Ramos (cell line): ENCODE measurements around the gene SLC16A3.
"Not testable (repeated sequence)": the region's sequence is repeated elsewhere in the genome, so short reads cannot be mapped to it uniquely, and the experiment has no call there.

Experiments
- in situ Hi-C: fragments of 300-500 bp; cut with MboI; formaldehyde crosslinking; loops from one replicate; pipeline ENCODE4 v1.14.3; 2022; ENCODE audit warnings: low sequenced_read_pairs; ENCODE audit not compliant: unreplicated experiment

The SLC16A3 gene

DNA sequence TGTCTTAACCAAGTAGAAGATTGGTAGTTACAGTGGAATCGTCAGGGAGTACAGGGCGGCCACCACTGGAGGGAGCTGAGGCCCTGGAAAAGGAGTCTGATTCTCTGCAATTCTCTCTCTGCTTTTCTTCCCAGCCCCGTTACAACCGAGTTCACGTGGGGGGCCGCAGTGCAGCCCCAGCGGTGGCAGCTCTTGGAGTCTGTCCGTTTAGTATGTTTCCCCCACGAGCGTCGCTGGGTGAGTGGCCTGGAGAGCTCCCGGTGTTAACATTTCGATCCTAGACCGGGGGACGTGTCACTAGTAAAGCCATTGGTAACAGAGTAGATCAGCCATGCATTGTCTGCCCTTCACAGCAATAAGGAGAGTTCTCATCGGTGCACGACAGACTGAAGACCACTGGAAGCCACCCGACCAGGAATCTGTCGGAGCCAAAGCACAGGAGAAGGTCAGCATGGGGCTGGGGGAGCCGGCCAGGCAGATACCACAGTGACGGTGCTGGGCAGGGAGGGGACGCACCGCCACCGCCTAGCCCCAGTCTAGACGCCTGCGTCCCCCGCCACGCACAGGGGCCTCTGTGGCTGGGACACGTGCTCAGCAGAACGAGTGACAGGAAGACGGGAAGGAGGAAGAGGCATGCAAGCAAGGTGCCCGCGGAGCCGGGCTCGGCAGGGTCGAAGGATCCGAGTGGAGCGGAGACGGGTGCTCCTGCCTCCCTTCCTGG lies 15.7 kb downstream of the SLC16A3 start:
- in situ Hi-C loops = no loop called here

DNA sequence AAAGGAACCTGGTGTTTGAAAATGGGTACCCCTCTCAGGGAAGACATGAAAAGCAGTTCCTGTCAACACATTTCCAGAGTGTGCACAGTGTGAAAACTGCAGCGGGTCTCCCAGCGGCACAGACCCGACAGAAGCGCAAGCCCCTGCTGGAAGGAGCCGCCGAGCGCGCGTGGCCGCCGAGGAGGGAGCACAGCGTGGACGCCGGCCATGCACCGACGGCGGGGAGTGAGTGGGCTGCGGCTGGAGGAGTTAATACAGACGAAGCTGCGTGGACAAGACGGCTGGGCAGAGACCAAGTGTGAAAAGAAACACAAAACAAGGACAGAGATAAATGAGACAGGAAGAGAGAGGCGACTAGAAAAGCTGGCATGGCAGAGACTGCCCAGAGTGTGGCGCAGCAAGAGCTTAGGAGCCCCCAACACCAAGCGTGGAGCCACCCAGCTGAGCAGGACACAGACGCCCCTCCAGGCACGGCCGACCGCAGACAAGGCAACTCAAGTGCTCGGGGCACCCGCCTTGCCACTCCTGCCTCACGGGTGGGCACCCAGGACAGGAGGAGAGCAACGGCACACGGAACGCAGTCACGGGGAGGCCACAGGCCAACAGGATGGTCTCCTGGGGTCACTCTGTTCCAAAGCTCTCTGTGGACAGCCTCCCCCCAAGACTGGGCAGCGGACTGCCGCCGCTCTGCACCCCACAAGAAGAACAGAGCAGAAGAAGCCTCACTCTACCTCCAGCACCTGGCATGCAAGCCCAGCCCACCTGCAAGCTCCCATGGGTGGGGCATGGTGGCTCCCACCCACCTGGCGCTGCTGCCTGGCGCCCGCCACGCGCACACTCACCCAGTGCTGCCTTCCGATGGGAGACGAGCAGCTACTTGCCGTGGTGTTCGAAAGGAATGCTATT lies 16.5 kb downstream of the SLC16A3 start:
- in situ Hi-C loops = no loop called here

DNA sequence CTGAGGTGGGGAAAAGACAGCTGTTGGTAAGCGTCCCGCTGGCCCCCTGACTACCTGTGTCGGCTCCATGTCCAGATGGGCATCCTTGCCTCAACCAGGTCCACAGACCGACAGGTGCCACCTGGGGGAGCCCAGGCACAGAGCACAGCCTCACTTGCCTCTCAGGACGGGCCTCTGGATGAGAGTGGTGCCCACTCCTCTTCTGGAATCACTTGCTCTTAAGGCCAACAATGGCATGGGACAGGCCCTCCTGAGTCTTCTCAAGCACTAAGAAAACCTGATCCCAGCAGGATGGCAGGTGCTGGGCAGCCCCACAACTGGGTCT lies 17.2 kb downstream of the SLC16A3 start:
- in situ Hi-C loops = no loop called here

DNA sequence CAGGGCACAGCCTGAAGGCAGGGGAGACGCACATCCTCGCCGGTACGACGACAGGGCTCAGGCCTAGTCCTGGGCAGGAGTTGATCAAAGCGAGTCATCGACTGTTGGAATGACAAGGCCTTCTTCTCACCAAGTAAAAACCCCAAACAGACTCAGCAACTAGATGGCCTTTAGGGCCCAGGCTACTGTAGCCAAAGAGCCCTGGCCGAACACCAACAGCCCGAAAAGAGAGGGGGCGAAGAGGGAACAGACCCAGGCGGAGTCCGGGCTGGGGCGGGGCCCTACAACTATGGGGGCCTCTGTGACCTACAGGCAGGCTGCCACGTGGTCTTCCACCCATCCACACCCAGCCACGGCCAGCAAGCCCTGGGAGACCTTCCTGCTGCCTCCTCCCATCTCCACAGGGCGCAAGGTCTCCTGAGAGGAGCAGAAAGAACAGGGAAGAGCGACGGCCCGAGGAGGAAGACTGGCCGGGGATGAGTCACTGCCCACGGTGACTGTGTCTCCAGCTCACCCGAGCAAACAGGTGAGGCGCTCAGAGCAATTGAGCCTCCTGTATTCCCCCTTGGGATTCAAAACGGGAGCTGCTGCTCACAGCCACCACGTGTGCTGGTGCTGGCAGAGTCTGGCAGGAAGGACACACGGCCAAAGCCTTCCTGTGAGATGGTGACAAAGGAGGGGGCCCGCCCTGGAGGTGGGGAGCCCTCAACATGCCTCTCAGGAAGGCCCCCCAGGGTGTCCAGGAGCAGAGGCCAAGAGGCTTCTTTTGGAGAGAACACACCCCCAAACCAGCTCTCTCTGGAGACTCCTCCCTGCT lies 17.7 kb downstream of the SLC16A3 start:
- in situ Hi-C loops = no loop called here

DNA sequence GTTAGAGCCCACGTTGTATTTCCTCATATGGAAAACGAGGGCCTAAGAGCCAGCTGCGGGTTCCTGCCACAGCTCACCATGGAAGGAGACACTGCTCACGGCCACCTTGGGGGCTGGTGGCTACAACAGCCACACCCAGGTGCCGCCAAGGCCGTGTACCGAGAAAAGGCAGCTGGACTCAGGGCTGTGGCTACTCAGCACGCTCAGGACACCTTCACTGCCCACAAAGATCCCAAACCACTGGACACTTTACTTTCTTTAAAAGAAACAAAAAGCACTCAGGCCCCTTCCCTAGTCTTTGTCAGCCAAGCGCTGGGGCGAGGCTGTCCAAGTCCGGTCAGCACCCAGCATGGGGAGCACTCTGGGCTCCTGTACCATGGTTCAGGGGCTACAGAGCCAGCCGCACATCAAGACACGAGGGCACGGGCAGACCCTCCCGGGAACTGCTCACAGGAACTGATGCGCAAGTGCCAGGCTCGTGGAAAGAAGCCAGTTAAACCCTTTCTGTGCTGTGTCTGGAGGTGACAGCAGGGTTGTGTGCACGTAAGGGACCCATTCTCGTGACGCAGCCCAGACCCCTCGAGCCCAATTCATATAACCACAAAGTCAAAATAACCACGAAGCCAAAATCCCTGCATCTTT lies 18.5 kb downstream of the SLC16A3 start:
- in situ Hi-C loops = no loop called here

DNA sequence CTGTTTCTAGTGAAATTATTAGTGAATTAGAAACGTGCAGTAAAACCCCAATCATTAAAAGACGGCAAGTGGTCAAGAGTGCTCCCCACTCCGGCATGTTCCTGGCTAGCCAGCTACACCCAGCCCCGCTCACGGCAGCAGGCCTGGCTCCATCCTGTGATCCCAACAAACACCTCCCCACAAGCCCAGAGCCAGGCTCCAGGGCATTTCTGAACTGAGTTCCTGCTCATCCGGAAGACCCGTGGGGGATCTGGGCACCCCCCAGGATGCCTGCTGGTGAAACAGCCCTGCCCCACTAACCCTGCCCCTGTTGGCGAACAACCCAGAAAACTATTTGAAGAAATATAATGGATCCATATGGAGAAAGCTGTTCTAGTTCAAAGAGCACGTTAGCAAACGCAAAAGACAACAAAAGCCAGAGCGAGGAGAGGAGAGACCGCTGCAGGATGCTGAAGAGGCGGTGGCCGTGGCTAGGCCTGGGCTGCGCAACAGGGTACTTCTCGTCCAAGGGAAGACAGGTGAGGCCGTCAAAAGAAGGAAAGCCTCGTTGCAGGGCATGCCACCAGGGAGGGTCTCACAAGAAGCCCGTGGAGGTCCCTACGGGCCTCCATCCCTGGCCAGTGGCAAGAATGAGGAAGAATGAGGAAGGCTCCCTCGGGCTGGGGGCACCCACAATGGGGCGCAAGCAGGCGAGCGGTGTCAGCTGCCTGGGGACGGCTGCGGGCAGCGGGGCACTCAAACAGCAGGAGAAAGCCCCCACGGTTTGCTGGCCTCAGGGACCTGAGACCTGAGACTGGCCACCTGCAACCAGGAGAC lies 19.2 kb downstream of the SLC16A3 start:
- in situ Hi-C loops = no loop called here

DNA sequence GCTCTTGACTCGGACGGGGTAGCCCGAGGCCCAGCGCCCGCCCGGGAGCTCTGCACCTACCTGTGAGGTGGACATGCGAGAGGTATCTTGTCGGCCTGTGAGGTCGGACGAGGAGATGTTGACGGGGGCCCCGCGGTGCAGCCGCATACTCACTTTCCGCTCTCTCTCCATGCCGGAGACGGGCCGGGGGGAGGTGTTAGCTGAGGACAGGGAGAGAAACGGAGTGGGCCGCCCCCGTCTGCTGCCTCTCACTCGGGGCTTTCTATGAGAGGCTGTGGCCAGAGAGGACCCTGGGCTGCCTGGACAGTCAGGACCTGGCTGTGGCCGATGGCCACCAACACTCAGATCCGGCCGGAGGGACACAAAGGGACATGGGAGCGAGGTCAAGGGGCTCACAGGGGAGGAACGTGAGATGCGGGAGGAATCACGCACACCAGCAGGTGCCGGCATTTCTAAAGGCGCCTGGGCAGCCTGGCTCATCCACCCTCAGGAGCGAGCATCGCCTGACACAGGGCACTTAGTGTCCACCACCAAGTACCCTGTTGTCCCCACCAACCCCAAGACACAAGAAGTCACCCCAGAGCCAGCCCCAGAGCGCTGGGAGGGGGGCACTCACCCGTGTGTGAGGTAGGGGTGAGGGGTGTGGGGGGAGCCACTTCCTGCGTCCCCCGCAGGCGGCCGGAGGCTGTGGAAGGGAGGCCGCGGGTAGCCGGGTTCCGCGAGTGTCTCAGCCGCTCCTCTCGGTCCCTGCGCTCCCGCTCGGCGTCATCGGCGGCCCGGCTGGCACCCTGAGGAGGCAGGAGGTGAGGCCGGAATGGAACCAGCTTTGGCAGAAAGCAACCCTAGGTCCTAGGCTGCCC lies 20.2 kb downstream of the SLC16A3 start:
- in situ Hi-C loops = no loop called here

DNA sequence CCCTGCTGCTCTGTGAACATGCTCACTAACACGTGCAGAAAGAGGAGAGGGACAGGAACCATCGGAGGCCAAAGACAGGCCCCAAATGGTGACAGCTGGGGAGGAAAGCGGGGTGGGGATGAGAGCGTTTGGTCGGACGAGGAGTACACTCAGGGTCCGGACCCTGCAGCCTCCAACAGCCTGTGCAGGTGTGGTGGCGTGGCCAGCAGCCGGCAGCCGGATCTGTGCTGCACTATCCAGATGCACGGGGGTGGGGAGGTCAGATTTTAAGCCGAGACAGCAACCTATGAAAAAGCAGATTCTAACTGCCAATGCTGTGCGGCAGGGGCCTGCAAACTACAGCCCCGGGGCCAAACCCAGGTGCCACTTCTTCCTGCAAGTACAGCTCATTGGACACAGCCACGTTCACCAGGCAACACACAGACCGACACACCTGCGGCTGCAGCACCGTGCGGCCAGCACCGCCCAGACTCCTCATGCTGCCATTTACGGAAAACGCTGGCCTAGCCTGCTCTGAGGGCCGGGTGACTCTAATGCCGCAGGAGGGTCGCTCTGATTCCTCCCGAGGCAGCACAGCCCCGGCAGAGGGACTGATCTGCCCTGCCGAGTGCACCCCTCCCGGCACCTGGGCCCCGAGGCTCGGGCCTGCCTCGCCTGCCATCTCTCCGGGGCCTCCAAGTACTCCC lies 21.2 kb downstream of the SLC16A3 start:
- in situ Hi-C loops = no loop called here

DNA sequence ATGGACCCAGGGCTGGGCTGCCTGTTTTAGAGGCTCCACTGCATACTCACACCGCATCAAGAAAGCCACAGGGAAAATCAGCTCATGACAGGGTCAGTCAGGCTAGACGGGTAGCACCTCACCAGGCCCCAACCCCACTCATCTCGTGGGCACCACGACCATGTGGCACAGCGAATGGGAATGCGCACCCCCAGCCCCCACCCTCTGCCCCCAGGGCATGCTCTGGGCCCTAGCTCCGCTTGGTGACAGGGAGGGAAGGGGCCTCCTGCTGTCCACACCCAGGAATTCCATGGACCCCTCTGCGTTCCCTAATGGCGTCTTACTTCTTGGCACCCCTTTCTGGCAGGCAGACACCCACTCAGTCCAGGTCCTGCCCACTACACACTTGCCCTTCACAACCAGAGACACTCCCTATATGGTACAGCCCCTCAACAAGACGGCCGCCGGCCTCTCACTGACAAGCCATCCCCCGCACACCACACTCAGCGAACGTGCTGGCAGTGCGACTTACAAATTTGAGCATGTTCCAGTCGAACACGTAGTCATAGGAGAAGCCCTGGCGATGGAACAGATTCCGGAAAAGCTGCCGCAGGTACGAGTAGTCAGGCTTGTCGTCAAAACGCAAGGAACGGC lies 22.1 kb downstream of the SLC16A3 start:
- in situ Hi-C loops = no loop called here

DNA sequence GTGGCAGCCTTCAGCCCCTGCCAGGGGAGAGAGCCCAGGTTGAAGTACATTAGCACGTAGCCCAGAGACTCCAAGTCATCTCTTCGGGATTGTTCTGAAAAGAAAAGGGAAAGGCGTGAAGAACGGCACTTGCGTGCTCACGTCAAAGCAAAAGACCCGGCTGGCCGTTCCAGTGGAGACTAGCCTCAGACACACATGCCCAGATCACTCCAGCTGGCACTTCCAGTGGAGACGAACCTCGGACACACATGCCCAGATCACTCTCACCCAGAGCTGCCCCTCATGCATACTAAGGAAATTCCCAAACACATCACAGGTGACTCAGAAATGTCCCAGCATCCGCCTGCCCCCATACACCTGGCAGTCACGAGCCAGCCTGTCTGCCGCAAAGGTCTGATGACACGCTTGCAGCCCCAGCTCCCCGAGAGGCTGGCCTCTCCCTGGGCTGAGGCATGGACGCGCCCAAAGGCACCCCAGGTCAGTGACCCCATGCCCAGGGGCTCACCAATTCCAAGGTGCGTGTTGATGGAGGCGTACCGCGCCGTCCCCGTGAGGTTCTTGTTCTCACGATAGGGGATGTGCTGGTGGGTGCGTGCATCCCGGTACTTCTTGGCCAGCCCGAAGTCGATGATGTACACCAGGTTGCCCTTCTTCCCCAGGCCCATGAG lies 23.8 kb downstream of the SLC16A3 start:
- in situ Hi-C loops = no loop called here

DNA sequence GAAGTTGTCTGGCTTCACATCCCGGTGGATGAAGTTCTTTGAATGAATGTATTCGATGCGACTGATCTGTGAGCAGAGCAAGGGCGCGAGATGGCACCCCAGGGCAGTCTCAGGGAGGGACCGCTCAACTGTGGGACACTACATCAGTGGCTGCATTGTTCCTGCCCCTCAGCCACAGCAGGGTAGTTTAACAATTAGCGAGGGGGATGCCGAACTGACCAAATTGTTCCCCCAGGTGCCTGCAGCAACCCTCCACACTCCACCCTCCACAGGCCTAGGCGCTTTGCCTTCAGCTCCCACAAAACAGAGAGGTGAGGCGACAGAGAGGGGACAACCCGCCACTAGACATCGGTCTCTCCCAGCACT lies 24.3 kb downstream of the SLC16A3 start:
- in situ Hi-C loops = no loop called here

DNA sequence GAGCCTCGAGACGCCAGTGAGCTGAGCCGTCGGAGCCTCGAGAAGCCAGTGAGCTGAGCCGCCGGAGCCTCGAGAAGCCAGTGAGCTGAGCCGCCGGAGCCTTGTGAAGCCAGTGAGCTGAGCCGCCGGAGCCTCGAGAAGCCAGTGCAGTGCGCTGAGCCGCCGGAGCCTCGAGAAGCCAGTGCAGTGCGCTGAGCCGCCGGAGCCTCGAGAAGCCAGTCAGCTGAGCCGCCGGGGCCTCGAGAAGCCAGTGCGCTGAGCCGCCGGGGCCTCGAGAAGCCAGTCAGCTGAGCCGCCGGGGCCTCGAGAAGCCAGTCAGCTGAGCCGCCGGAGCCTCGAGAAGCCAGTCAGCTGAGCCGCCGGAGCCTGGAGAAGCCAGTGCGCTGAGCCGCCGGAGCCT lies 25.3 kb downstream of the SLC16A3 start:
- in situ Hi-C loops = not testable (repeated sequence)

DNA sequence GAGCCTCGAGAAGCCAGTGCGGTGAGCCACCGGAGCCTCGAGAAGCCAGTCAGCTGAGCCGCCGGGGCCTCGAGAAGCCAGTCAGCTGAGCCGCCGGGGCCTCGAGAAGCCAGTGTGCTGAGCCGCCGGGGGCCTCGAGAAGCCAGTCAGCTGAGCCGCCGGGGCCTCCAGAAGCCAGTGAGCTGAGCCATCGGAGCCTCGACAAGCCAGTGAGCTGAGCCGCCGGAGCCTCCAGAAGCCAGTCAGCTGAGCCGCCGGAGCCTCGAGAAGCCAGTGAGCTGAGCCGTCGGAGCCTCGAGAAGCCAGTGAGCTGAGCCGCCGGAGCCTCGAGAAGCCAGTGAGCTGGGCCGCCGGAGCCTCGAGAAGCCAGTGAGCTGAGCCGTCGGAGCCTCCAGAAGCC lies 25.9 kb downstream of the SLC16A3 start:
- in situ Hi-C loops = not testable (repeated sequence)

DNA sequence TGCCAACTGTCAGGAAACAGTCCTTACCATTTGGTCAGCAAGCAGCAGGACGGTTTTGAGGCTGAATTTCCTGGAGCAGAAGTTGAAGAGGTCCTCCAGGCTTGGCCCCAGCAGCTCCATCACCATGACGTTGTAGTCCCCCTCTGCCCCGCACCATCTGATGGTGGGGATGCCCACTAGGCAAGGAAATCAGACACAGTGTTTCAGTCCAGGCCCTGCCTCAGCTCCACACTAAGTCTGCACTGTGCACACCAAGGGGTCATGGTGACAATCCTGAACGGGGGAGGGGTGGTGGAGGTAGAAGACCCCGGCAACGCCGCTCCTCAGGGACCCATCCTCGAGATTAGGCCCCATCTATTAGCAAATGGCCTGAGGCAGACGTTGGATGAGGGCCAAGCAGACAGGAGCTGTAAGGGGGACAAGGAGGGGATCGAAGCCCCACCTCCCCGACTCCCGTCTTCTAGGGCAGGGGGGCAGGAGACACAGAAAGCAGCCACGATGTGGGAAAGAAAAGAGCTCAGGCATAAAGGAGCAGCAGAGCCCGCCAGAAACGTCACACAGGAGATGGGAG lies 26.6 kb downstream of the SLC16A3 start:
- in situ Hi-C loops = no loop called here

DNA sequence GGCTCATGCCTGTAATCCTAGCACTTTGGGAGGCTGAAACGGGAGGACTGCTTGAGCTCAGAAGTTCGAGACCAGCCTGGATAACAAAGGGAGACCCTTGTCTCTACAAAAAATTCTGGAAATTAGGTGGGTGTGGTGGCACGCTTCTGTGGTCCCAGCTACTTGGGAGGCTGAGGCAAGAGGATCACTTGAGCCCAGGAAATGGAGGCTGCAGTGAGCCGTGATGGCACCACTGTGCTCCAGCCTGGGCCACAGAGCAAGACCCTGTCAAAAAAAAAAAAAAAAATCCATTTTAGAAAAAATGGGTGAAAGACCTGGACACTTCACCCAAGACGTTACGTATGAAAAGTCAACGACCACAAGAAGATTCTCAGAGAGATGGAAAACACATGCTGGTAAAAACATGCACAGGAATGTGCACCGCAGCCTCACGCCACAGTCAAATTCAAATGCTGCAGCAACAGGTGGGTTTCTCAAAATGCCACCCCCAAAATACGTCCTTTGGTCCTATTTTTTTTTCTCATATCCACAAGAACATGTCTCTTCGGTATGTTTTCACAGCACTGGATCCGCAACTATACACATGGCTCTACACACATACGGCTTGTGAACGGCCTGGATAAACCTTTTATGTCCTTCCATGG lies 27.5 kb downstream of the SLC16A3 start:
- in situ Hi-C loops = no loop called here

DNA sequence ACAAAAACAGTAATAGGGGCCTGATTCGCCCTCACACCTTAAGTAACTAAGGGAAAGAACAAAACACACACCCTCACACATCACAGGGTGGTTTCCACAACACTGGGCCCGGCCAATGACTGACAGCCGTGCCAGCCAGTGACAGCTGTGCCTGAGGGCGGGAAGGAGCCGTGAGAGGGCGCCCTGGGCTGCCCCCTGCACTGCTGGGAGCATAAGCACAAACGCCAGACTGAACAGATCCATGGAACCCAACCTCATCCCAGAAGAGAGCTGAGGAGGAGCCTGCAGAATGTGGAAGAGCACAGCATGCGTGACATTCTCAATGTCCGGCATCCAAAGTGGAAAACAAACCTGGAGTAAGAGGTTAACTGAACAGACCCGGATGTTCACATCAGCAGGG lies 28.6 kb downstream of the SLC16A3 start:
- in situ Hi-C loops = no loop called here
